Activated CD8-positive, alpha-beta memory T cell treated with anti-CD3 and anti-CD28 coated beads for 48 hours (primary cell): Measurements from ENCODE around the gene PRR18.

Experiments used
- DNase-seq, 3 experiments: peaks; one replicate each; pipeline ENCODE4 v3.0.0-alpha.2; 2020; ENCODE audit warnings: low read depth in 2 of 3, low spot score in 2 of 3

Gene PRR18

GRCh38 chr6:166306378-166307081, 1.7 kb downstream of the PRR18 start:
- no peak for DNase-seq

GRCh38 chr6:166305562-166306117, 2.6 kb downstream of the PRR18 start:
- DNase-seq, result no peak

GRCh38 chr6:166304106-166304505, 4.1 kb downstream of the PRR18 start:
- no peak for DNase-seq

GRCh38 chr6:166301611-166302529, 6.3 kb downstream of the PRR18 start:
- no peak for DNase-seq

- DNase-seq, result no peak
These were observed 7.7 kb downstream of the PRR18 start for GRCh38 chr6:166300357-166300987.

GRCh38 chr6:166297606-166298005, 10.6 kb downstream of the PRR18 start:
- no peak for DNase-seq

GRCh38 chr6:166296035-166296883, 11.9 kb downstream of the PRR18 start:
- no peak for DNase-seq

GRCh38 chr6:166293731-166294584, 14.2 kb downstream of the PRR18 start:
- no peak for DNase-seq

- no peak for DNase-seq
These were observed 18.8 kb downstream of the PRR18 start for GRCh38 chr6:166289207-166290060.

- DNase-seq, result no peak
These were observed 21.3 kb downstream of the PRR18 start for GRCh38 chr6:166286839-166287271.

- no peak for DNase-seq
These were observed 23.0 kb downstream of the PRR18 start for GRCh38 chr6:166285233-166285632.

GRCh38 chr6:166284640-166285039, 23.6 kb downstream of the PRR18 start:
- no peak for DNase-seq

GRCh38 chr6:166282394-166283032, 25.7 kb downstream of the PRR18 start:
- DNase-seq, result no peak

- no peak for DNase-seq
These were observed 27.1 kb downstream of the PRR18 start for GRCh38 chr6:166281104-166281503.

GRCh38 chr6:166279393-166279679, 28.9 kb downstream of the PRR18 start:
- DNase-seq, result no peak

- no peak for DNase-seq
These were observed 29.4 kb downstream of the PRR18 start for GRCh38 chr6:166278579-166279392.

GRCh38 chr6:166277892-166278578, 30.2 kb downstream of the PRR18 start:
- no peak for DNase-seq
